WERI-Rb-1 (cell line): ENCODE results near the gene DOK1.

Source experiments
- DNase-seq: peaks from one replicate; pipeline ENCODE4 v3.0.0-alpha.2; 2020
- H3K27ac ChIP-seq: fragments of 250-450 bp; sonication (Bioruptor Pico); 2 replicates; pipeline ENCODE4 v1.5.1; 2020; ENCODE audit warnings: mild to moderate bottlenecking, moderate library complexity
- H3K27me3 ChIP-seq: fragments of 250-450 bp; sonication (Bioruptor Pico); 2 replicates; pipeline ENCODE4 v1.5.1; 2021; ENCODE audit warnings: mild to moderate bottlenecking, low read depth, moderate library complexity; ENCODE audit not compliant: insufficient read depth, severe bottlenecking
- H3K36me3 ChIP-seq: fragments of 250-450 bp; sonication (Bioruptor Pico); 2 replicates; pipeline ENCODE4 v1.5.1; 2020; ENCODE audit warnings: mild to moderate bottlenecking, moderate library complexity
- H3K4me3 ChIP-seq: 2 replicates; pipeline ENCODE4 v1.5.1; 2011; ENCODE audit warnings: low read depth, mild to moderate bottlenecking, control low read depth, low read length
- H3K9me3 ChIP-seq: fragments of 250-450 bp; sonication (Bioruptor Pico); 2 replicates; pipeline ENCODE4 v1.5.1; 2021; ENCODE audit warnings: mild to moderate bottlenecking, moderate library complexity; ENCODE audit not compliant: severe bottlenecking
- TF ChIP-seq, protein P1 (sequence below): IDR thresholded peaks from 2 replicates; pipeline ENCODE4 v1.5.1; 2011; ENCODE audit warnings: low read depth, mild to moderate bottlenecking, control low read depth, inconsistent platforms, low read length

The DOK1 gene

DNA sequence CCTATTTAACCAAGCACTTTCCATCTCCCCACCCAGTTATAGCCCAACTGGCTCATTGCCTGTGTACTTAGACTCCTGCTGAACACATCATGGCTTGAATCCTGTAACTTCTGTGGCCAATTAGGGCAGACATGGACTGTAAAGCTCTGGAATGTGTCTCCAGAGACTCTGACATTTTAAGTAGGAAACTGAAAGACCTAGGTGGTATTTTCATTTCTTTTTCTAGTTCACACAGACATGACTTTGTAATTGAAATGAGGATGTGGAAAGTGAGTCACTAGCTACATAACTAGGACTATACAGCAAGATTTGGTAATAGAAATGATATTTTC is 12.2 kb downstream of the DOK1 start:
- H3K36me3 ChIP-seq, result no peaks in the 10 kb centered on the region
- TF ChIP-seq, protein P1, sequence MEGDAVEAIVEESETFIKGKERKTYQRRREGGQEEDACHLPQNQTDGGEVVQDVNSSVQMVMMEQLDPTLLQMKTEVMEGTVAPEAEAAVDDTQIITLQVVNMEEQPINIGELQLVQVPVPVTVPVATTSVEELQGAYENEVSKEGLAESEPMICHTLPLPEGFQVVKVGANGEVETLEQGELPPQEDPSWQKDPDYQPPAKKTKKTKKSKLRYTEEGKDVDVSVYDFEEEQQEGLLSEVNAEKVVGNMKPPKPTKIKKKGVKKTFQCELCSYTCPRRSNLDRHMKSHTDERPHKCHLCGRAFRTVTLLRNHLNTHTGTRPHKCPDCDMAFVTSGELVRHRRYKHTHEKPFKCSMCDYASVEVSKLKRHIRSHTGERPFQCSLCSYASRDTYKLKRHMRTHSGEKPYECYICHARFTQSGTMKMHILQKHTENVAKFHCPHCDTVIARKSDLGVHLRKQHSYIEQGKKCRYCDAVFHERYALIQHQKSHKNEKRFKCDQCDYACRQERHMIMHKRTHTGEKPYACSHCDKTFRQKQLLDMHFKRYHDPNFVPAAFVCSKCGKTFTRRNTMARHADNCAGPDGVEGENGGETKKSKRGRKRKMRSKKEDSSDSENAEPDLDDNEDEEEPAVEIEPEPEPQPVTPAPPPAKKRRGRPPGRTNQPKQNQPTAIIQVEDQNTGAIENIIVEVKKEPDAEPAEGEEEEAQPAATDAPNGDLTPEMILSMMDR, result no peak
- DNase-seq, result no peak
- no peak overlapping the region for H3K4me3 ChIP-seq
- no peaks in the 10 kb centered on the region for H3K27me3 ChIP-seq
- no peak overlapping the region for H3K27ac ChIP-seq
- H3K9me3 ChIP-seq, result no peaks in the 10 kb centered on the region

DNA sequence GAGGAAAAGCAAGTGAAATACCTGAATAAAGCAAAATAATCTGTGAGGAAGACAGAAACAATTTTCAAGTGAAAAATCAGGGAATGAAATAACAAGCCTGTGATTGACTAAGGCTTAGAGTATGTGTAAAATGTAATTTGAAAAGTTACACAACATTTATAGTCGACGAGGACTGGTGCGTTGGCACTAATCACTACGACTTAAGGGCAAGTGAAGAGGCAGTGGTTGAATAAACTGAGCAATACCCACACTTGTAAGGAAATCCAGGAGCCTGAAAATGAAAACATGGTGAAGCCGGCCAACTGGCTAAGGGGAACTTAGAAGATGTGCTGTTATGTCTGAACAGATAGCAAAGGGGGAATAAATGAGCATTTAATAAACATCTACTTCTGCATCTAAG is 13.4 kb downstream of the DOK1 start:
- Histone ChIP-seq H3K9me3 (no peaks in the 10 kb centered on the region), H3K27me3 (no peaks in the 10 kb centered on the region), H3K36me3 (no peaks in the 10 kb centered on the region), H3K4me3 (no peak overlapping the region), H3K27ac (no peak overlapping the region)
- TF ChIP-seq, protein P1, result no peak
- no peak for DNase-seq

DNA sequence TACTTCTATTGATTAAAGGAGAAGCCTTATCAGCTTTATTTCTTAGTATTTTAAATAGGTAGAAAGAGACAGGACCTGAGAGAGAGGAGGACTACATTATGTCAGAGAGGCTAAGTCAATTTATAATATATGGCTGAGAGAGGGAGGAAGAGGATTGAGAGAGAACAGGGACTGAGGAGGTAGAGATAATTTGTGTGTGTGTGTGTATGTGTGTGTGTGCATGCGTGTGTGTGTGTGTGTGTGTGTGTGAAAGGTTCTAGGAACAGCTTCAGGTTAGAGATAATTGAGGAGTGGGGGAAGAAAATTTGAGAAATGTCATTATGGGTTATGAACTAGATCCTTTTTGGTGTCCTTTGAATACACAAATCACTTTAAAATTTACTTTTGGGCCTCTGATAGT is 15.2 kb downstream of the DOK1 start:
- Histone ChIP-seq H3K27me3 (no peaks in the 10 kb centered on the region), H3K27ac (no peak overlapping the region), H3K36me3 (no peaks in the 10 kb centered on the region), H3K9me3 (no peaks in the 10 kb centered on the region), H3K4me3 (no peak overlapping the region)
- TF ChIP-seq, protein P1, result no peak
- no peak for DNase-seq

DNA sequence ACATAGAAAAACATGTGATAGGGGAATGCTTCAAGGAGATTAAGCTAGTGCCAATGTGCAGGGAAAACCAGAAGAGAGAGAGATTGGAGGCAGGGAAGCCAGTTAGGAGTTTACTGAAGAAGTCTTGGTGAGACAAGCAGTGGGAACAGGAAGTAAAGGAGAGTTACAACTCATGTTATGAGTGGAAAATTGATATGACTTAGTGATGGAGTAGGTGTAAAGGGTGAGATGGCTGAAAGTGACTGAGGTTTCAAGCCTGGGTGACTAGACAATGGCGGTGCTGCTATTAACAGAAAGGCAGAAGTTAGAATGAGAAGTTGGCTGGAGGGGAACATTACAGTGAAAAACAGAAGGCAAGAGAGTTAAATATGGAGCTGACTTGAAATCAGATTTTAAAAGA is 16.5 kb downstream of the DOK1 start:
- H3K9me3 ChIP-seq, result no peaks in the 10 kb centered on the region
- H3K36me3 ChIP-seq, result no peaks in the 10 kb centered on the region
- no peak overlapping the region for H3K27ac ChIP-seq
- no peak overlapping the region for H3K4me3 ChIP-seq
- TF ChIP-seq, protein P1, result no peak
- H3K27me3 ChIP-seq, result no peaks in the 10 kb centered on the region
- no peak for DNase-seq

DNA sequence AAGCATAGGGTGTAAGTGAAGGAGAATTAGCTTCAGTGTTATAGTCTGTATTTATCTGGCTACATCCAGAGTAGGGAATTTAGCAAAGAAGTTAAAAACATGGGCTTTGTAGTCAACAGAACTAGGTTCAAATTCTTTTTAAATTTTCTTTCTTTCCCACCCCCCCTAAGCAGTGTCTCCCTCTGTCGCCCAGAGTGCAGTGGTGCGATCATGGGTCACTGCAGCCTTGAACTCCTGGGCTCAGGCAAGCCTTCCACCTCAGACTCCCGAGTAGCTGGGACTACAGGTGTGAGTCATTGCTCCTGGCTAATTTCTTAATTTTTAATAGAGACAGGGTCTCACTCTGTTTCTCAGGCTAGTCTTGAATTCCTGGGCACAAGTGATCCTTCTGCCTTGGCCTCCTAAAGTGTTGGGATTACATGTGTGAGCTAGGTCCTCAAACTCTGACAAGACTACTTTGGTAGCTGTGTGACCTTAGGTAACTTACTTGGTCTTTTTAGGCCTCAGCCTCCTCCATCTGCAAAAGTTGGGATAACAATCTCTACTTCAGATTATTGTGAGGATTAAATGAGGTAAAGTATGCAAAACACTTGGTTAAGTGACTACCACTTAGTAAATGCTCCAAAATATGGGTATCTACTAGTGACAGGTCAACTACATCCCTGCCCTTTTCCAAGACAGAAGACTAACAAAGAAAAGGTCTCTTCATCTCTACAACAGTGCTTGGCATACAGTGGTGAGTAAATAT is 17.8 kb downstream of the DOK1 start:
- no peaks in the 10 kb centered on the region for H3K27me3 ChIP-seq
- H3K36me3 ChIP-seq, result no peaks in the 10 kb centered on the region
- no peak overlapping the region for H3K27ac ChIP-seq
- no peak overlapping the region for H3K4me3 ChIP-seq
- no peaks in the 10 kb centered on the region for H3K9me3 ChIP-seq
- TF ChIP-seq, protein P1, result no peak
- no peak for DNase-seq
